SJSA1 (cell line): ENCODE data around the gene PCDHB8. TPM values are rescaled to one million over a fixed set of nuclear protein-coding genes. Genes with fewer than 3 reads are reported as not detected.
"Not testable (repeated sequence)": the region's sequence is repeated elsewhere in the genome, so short reads cannot be mapped to it uniquely, and the experiment has no call there.

Experiments used
- DNase-seq, 2 experiments: peaks; one replicate each; pipeline ENCODE4 v3.0.0-alpha.2; 2015 to 2020; ENCODE audit warnings: low spot score in 2 of 2, low read depth in 1 of 2
- H3K27ac ChIP-seq: fragments of 250-450 bp; sonication (Bioruptor Pico); 2 replicates; pipeline ENCODE4 v1.5.1; 2020; ENCODE audit warnings: mild to moderate bottlenecking, moderate library complexity
- H3K27me3 ChIP-seq: fragments of 250-450 bp; sonication (Bioruptor Pico); replicated peaks from 2 replicates; pipeline ENCODE4 v1.5.1; 2020; ENCODE audit warnings: mild to moderate bottlenecking, moderate library complexity
- H3K36me3 ChIP-seq: fragments of 250-450 bp; sonication (Bioruptor Pico); 2 replicates; pipeline ENCODE4 v1.5.1; 2020; ENCODE audit warnings: mild to moderate bottlenecking
- H3K4me1 ChIP-seq: fragments of 250-450 bp; sonication (Bioruptor Pico); replicated peaks from 2 replicates; pipeline ENCODE4 v1.6.1; 2021; ENCODE audit warnings: mild to moderate bottlenecking
- H3K4me3 ChIP-seq: fragments of 250-450 bp; sonication (Bioruptor Pico); 2 replicates; pipeline ENCODE4 v1.5.1; 2020; ENCODE audit warnings: mild to moderate bottlenecking
- H3K9me3 ChIP-seq: fragments of 250-450 bp; sonication (Bioruptor Pico); replicated peaks from 2 replicates; pipeline ENCODE4 v1.5.1; 2020; ENCODE audit warnings: mild to moderate bottlenecking
- total RNA-seq: library from RNA; depleted of rRNA; stranded (reverse); fragments of >200 nt; shearing (Covaris generic); gene quantifications from 2 replicates; pipeline ENCODE4 v1.2.3, GENCODE V29; 2014

PCDHB8 gene
- total RNA-seq, 1 experiment from 2014 or later = 1.8 TPM

DNA sequence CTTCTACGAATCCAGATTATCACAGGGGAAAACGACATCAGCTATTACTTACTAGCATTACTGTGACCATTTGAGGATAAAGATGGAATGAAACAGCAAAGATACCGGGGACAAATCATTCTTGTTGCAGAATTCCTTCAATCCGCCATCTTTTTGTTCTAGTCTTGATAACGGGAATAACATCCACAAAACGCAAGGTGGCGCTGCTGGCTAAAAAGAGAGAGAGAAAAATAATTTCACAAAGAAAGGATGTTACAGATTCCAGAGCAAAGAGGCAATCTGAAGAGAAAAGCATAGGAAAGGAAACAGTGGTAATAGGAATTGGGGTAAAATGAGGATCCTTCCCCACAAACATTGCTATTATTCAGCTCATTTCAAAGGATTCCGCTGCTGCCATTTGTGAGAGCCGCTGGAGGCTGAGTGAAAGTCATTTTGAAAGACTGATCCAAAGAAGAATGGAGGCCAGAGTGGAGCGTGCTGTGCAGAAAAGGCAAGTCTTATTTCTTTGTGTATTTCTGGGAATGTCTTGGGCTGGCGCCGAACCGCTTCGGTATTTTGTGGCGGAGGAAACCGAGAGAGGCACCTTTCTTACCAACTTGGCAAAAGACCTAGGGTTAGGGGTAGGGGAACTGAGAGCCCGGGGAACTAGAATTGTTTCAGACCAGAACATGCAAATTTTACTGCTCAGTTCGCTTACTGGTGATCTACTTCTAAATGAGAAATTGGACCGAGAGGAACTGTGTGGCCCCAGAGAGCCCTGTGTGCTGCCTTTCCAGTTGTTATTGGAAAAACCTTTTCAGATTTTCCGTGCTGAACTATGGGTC lies 5.0 kb upstream of the PCDHB8 start, which contains the start of gene PCDHB7:
TSS of gene PCDHB7 (plus strand) at position 264 of the 824 bp plus-strand sequence. CDS start at position 456, 192 bp downstream.
- Histone ChIP-seq H3K4me1 (no peaks in the 10 kb centered on the region), H3K36me3 (no peaks in the 10 kb centered on the region), H3K27me3 (no peaks in the 10 kb centered on the region), H3K9me3 (peaks cover 3% of the 10 kb centered on the region; the same call in 1 of the 2 replicates), H3K4me3 (no peak within 1 kb of the TSS), H3K27ac (no peak within 1 kb of the TSS)
- peak in 1 of 2 experiments; percentile 23 for DNase-seq

DNA sequence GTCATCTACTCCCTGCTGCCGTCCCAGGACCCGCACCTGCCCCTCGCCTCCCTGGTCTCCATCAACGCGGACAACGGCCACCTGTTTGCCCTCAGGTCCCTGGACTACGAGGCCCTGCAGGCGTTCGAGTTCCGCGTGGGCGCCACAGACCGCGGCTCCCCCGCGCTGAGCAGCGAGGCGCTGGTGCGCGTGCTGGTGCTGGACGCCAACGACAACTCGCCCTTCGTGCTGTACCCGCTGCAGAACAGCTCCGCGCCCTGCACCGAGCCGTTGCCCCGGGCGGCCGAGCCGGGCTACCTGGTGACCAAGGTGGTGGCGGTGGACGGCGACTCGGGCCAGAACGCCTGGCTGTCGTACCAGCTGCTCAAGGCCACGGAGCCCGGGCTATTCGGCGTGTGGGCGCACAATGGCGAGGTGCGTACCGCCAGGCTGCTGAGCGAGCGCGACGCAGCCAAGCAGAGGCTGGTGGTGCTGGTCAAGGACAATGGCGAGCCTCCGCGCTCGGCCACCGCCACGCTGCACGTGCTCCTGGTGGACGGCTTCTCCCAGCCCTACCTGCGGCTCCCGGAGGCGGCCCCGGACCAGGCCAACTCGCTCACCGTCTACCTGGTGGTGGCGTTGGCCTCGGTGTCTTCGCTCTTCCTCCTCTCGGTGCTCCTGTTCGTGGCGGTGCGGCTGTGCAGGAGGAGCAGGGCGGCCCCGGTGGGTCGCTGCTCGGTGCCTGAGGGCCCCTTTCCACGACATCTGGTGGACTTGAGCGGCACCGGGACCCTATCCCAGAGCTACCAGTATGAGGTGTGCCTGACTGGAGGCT lies 3.1 kb upstream of the PCDHB8 start:
- H3K9me3 ChIP-seq, H3K36me3 ChIP-seq, H3K4me1 ChIP-seq, H3K27ac ChIP-seq, H3K4me3 ChIP-seq, H3K27me3 ChIP-seq: not testable (repeated sequence)
- peak in 1 of 2 experiments; percentile 30 for DNase-seq

GRCh38 chr5:141175933-141176332 lies 1.7 kb upstream of the PCDHB8 start:
- no peak overlapping the region for H3K4me3 ChIP-seq
- peaks cover 3% of the 10 kb centered on the region; the same call in 1 of the 2 replicates for H3K9me3 ChIP-seq
- no peaks in the 10 kb centered on the region for H3K27me3 ChIP-seq
- H3K36me3 ChIP-seq = no peaks in the 10 kb centered on the region
- no peak for DNase-seq
- no peaks in the 10 kb centered on the region for H3K4me1 ChIP-seq
- no peak overlapping the region for H3K27ac ChIP-seq

GRCh38 chr5:141179371-141179770 lies 1.8 kb downstream of the PCDHB8 start:
- not testable (repeated sequence) for H3K36me3 ChIP-seq, DNase-seq, H3K4me1 ChIP-seq, H3K4me3 ChIP-seq, H3K27me3 ChIP-seq, H3K27ac ChIP-seq
- peaks cover 12% of the 10 kb centered on the region for H3K9me3 ChIP-seq

DNA sequence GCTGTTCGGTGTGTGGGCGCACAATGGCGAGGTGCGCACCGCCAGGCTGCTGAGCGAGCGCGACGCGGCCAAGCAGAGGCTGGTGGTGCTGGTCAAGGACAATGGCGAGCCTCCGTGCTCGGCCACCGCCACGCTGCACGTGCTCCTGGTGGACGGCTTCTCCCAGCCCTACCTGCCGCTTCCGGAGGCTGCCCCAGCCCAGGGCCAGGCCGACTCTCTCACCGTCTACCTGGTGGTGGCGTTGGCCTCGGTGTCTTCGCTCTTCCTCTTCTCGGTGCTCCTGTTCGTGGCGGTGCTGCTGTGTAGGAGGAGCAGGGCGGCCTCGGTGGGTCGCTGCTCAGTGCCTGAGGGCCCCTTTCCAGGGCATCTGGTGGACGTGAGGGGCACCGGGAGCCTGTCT lies 2.3 kb downstream of the PCDHB8 start:
- not testable (repeated sequence) for DNase-seq, H3K4me1 ChIP-seq, H3K36me3 ChIP-seq, H3K4me3 ChIP-seq, H3K27ac ChIP-seq, H3K27me3 ChIP-seq
- H3K9me3 ChIP-seq = peaks cover 16% of the 10 kb centered on the region

GRCh38 chr5:141180313-141180712 lies 2.7 kb downstream of the PCDHB8 start:
- no peak for DNase-seq
- peaks cover 17% of the 10 kb centered on the region for H3K9me3 ChIP-seq
- H3K36me3 ChIP-seq = peaks cover 10% of the 10 kb centered on the region
- H3K27ac ChIP-seq = no peak overlapping the region
- H3K27me3 ChIP-seq = no peaks in the 10 kb centered on the region
- H3K4me1 ChIP-seq = no peaks in the 10 kb centered on the region
- no peak overlapping the region for H3K4me3 ChIP-seq

DNA sequence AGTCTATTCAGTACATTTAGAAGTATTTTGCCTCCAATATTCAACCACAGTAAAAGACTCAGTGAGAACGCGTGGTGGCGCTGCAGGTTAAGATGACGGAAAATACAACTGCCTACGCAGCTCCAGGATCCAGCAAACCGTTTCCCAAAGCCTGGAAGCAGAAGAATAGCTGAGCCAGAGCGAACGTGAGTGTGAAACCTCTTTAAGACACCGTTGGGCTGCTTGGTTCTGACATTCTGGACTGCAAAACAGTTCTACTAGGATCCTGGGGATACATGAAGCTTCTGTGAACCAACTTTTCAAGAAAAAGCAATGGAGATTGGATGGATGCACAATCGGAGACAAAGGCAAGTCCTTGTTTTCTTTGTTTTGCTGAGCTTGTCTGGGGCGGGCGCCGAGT lies 4.7 kb downstream of the PCDHB8 start, which contains the start of gene PCDHB16:
TSS of gene PCDHB16 (plus strand) at position 140 of the 400 bp plus-strand sequence. CDS start at position 313, 173 bp downstream.
- peaks cover 16% of the 10 kb centered on the region for H3K36me3 ChIP-seq
- no peaks in the 10 kb centered on the region for H3K27me3 ChIP-seq
- H3K27ac ChIP-seq = peak within 1 kb of the TSS; percentile 71
- H3K4me1 ChIP-seq = no peaks in the 10 kb centered on the region
- H3K4me3 ChIP-seq = peak within 1 kb of the TSS; percentile 50
- DNase-seq = peak; percentile 71 to 77
- peaks cover 26% of the 10 kb centered on the region for H3K9me3 ChIP-seq

- not testable (repeated sequence) for H3K4me1 ChIP-seq, H3K27ac ChIP-seq, DNase-seq, H3K27me3 ChIP-seq, H3K4me3 ChIP-seq
- H3K9me3 ChIP-seq = peaks cover 26% of the 10 kb centered on the region
- H3K36me3 ChIP-seq = peaks cover 19% of the 10 kb centered on the region
These were observed 6.7 kb downstream of the PCDHB8 start for GRCh38 chr5:141184117-141184855.

GRCh38 chr5:141186897-141187512 lies 9.4 kb downstream of the PCDHB8 start, which contains the start of gene PCDHB9:
PCDHB9 (plus strand) TSS chr5:141187161; CDS start chr5:141187319, 158 bp downstream.
- DNase-seq = no peak
- Histone ChIP-seq H3K4me1 (no peaks in the 10 kb centered on the region), H3K27ac (no peak within 1 kb of the TSS), H3K4me3 (no peak within 1 kb of the TSS), H3K27me3 (no peaks in the 10 kb centered on the region), H3K9me3 (peaks cover 26% of the 10 kb centered on the region), H3K36me3 (peaks cover 19% of the 10 kb centered on the region)

GRCh38 chr5:141188682-141189081 lies 11.1 kb downstream of the PCDHB8 start:
- H3K27ac ChIP-seq, H3K27me3 ChIP-seq, H3K4me3 ChIP-seq, H3K4me1 ChIP-seq: not testable (repeated sequence)
- Histone ChIP-seq H3K9me3 (peaks cover 17% of the 10 kb centered on the region), H3K36me3 (peaks cover 15% of the 10 kb centered on the region)
- DNase-seq = peak in 1 of 2 experiments; percentile 38

GRCh38 chr5:141189131-141189530 lies 11.5 kb downstream of the PCDHB8 start:
- H3K4me3 ChIP-seq, H3K4me1 ChIP-seq, H3K27ac ChIP-seq, H3K27me3 ChIP-seq: not testable (repeated sequence)
- Histone ChIP-seq H3K36me3 (peaks cover 14% of the 10 kb centered on the region), H3K9me3 (peaks cover 17% of the 10 kb centered on the region)
- DNase-seq = peak in 1 of 2 experiments; percentile 17

- Histone ChIP-seq H3K4me1 (no peaks in the 10 kb centered on the region), H3K9me3 (peaks cover 3% of the 10 kb centered on the region), H3K36me3 (peaks cover 3% of the 10 kb centered on the region; the same call in 1 of the 2 replicates), H3K27me3 (no peaks in the 10 kb centered on the region), H3K4me3 (no peak within 1 kb of the TSS), H3K27ac (no peak within 1 kb of the TSS)
- DNase-seq = peak; percentile 31 to 39
These were observed 14.6 kb downstream of the PCDHB8 start, which contains the start of gene PCDHB10 for GRCh38 chr5:141192110-141192725. PCDHB10 (plus strand) TSS chr5:141192353; CDS start chr5:141192553, 200 bp downstream.
